ENCODE results near the gene TMEM255B.
"Not testable (repeated sequence)": the region's sequence is repeated elsewhere in the genome, so short reads cannot be mapped to it uniquely, and the experiment has no call there.

The TMEM255B gene

DNA sequence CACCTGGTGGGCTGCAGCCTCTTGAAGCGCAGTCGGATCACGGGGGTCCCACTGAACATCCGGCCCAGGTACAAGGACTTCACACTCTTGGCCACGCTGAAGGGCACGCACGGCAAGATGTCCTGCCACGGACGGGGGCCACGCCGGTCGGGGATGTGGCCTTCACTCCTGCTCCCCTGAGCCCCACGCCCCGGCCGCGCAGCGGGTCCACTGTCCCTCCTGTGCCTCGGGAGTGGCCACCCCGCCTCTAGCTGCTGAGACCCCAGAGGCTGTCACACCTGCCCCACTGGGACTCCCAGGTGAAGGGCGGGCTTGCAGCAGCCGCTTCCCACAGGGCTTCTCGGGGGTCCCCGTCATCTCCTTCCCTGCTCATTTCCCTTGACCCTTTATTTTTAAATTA is 73.6 kb downstream of the TMEM255B start:
- no peak for DNase-seq (ENCODE audit: low read depth in 3 of 3, low spot score in 1 of 3)

DNA sequence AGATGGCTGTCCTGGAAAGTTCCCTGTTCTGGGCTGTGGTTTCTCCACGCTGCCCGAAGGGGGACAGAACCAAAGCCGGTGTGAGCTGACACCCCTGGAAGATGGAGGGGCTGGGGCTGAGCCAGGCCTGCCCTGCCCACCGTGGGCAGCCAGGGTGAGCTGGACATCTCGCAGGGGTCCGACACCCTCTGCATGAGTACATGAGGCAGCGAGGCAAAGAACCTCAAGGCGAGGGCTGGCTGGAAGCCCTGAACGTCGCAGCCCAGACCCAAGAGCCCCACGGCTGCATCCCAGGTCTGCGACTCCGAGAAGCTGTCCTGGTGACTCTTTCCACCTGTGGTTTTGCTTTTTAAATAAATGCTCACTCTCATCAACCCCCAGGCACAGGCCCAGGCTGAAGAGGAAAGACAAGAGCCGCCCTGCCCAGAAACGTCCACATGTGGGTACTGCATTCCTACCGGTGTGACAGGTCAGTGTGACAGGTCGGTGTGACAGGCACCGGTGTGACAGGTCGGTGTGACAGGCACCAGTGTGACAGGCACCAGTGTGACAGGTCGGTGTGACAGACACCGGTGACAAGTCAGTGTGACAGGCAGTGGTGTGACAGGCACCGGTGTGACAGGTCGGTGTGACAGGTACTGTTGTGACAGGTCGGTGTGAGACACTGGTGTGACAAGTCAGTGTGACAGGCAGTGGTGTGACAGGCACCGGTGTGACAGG is 74.2 kb downstream of the TMEM255B start:
- no peak for DNase-seq (ENCODE audit: low read depth in 3 of 3, low spot score in 1 of 3)

DNA sequence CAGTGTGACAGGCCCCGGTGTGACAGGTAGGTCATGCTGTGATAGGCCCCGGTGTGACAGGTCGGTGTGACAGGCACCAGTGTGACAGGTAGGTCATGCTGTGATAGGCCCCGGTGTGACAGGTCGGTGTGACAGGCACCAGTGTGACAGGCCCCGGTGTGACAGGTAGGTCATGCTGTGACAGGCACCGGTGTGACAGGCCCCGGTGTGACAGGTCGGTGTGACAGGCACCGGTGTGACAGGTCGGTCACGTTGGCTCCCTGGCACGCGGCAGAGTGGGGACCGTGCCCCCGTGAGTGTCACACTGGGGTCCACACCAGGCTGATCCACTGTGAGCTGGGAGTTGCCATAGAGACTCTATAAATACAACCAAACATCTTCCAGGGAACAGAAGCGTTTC is 75.0 kb downstream of the TMEM255B start:
- DNase-seq (ENCODE audit: low read depth in 3 of 3, low spot score in 1 of 3): not testable (repeated sequence)

DNA sequence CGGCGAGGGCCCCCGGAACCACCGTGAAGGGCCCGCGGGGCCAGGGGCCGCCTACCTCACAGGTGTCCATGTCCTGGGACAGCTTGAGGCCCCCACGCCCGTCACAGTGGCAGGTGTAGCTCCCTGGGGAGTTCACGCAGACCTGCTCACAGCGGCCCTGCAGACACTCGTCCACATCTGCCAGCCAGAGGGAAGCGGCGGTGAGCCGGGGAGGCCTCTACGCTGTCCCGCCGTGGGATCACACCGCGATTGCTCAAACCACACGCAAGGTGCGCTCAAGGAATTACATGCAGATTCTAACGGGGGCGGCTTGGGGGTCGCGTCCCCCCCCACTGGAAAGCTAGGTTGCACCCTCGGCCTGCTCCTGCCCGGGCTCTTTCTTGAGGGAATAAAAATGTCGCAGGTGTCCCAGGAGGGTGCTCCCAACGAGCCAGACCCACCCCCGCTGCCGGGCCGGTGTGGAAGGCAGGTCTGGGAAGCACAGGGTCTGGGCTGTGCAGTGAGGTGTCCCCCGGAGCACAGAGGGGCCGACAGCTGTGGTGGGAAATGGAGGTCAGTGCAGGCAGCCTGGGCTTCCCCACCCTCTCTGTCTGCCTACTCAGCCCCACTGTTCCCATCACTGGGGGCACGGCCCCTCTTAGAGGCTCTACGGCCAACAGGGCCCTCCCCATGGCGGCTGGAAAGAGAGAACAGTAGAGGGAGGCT is 75.6 kb downstream of the TMEM255B start:
- no peak for DNase-seq (ENCODE audit: low read depth in 3 of 3, low spot score in 1 of 3)

DNA sequence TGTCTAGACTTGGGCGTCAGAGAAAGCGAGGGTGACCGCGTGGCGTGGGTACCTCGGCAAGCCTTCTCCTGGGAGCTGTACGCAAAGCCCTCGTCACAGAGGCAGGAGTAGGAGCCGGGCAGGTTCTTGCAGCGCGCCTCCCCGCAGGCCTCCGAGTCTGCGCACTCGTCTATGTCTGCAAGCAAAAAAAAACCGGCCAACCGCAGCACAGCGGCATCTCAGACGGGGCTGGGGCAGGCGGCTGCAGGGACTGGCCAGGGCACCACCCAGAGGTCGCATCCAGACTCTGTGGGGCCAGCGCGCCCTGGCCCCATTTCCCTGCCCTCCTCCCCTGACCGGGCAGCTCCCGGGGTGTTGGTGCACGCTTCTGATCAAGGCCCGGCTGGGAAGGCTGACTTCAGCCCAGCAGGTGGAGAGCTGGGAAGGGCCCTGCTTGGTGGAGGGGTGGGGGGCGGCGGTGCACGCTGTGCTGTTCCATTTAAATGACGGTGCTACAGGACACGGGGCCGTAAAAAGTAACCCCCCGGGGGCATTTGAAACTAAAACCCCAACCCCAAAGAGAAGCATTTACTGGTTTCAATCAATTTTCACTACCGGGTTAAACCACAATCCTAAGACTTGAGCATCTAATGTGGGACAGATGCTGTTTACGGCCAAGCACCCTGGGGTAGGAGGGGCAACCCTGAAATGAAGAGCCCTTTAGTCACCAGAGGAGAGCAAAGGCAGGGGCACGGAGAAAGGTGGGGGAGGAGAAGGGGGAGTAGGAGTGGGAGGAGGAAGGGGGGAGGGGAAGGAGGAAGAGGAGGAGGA is 76.6 kb downstream of the TMEM255B start:
- DNase-seq (ENCODE audit: low read depth in 3 of 3, low spot score in 1 of 3): no peak

DNA sequence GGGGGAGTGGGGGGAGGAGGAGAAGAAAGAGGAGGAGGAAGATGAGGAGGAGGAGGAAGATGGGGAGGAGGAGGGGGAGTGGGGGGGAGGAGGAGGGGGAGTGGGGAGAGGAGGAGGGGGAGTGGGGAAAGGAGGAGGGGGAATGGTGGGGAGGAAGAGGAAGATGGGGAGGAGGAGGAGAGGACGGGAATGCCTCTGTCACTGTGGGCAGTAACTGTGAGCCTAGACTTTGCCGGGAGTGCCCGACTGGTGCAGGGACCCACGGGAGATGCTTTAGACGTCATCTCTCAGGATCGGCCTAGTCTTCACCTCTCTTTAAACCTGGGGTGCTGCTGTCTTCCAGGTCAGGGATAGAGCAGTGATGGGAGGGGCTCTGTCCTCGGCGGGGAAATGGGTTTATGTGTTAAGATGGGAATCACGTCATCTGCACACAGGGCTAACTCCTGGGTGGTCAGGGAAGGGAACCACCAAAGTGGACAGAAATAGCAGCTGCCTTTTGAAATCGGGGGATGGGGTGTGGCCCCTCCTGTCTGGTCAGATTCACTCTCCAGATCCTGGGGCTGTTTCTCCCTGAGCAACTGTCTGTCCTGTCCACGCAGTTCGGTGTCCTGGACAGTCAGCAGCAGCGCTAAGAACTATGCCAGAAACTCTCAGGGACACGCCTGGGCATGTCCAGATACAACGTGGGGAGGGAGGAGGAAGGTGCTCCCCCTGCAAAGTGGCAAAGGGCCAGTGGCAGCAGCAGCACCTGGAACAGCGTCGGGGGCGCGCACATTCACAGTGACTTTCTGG is 77.9 kb downstream of the TMEM255B start:
- no peak for DNase-seq (ENCODE audit: low read depth in 3 of 3, low spot score in 1 of 3)

DNA sequence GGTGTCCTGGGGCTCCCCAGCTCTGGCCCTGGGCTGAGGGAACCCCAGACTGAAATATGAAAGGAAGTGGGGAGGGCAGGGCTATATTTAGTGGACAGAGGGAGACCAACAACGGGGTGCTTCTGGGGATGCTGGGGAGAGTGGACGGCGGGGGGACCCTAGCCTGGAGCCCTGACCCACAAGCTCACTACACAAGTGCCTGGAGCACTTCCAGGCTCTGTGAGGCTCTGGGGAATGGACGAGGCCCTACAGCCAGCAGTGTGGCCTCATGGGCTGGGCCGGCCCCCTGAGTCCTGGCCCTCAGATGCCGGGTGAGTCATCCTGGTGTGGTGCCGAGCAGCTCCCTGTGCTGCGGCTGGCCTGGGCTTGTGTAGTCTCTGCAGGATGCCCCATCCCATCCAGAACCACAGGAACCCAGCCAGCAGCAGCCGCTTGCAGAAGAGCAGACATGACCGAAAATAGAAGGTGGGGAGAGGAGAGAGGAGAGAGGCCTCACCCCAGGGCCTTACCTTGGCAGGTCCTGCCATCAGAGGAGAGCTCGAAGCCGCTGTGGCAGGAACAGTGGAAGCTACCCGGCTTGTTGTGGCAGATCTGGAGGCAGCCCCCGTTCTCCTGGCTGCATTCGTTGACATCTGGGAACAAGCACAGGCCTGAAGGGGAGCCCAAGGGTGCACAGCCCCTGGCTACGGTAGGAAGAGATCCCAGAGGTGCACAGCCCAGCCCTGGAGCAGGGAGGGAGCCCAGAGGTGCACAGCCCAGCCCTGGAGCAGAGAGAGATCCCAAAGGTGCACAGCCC is 78.7 kb downstream of the TMEM255B start:
- DNase-seq (ENCODE audit: low read depth in 3 of 3, low spot score in 1 of 3): no peak

DNA sequence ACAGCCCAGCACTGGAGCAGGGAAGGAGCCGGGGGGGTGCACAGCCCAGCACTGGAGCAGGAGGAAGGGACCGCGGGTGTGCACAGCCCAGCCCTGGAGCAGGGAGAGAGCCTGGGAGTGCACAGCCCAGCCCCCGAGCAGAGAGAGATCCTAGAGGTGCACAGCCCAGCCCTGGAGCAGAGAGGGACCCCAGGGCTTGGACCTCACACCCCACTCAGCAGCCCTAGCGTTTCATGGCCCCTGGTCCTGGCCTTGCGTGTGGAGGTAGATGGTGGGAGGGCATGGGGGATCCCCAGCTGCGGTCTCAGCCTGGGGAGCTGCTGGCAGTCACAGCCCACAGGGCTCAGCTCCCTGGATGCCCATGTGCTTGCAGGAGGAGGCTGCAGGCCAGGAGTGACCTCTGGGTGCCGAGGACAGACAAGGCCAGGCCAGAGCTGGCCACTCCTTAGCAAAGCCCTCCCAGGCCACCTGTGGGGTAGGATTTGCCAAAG is 79.7 kb downstream of the TMEM255B start:
- no peak for DNase-seq (ENCODE audit: low read depth in 3 of 3, low spot score in 1 of 3)

DNA sequence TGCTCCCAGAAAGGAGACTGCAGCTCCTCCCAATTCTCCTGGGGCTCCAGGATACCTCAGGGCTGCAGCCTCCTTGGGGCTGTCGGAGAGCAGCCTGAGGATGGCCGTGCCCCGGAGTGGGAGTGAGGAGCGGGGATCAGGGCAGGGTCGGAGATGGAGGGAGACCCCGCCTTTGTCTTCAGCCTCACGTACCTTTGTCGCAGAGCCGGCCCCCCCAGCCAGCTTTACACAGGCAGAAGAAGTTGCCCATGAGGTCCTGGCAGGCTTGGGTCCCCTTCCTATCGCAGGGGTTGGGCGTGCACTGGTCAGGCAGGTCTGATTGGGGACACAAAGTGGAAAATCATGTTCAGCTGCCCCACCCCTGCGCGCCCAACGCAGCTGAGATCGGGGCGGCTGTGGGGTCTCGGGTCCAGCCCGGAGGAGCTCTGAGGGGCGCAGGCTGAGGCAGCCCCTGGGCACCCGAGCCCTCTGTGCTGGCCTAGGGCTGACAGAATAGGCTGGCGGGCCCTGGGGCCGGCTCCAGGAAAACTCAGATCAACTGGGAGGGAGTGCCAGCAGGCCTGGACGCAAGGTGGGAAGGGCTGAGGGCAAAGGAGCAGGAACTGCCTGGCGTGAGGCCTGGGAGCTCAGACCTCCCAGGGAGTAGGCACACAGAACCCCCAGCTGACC is 80.6 kb downstream of the TMEM255B start:
- DNase-seq (ENCODE audit: low read depth in 3 of 3, low spot score in 1 of 3): no peak

DNA sequence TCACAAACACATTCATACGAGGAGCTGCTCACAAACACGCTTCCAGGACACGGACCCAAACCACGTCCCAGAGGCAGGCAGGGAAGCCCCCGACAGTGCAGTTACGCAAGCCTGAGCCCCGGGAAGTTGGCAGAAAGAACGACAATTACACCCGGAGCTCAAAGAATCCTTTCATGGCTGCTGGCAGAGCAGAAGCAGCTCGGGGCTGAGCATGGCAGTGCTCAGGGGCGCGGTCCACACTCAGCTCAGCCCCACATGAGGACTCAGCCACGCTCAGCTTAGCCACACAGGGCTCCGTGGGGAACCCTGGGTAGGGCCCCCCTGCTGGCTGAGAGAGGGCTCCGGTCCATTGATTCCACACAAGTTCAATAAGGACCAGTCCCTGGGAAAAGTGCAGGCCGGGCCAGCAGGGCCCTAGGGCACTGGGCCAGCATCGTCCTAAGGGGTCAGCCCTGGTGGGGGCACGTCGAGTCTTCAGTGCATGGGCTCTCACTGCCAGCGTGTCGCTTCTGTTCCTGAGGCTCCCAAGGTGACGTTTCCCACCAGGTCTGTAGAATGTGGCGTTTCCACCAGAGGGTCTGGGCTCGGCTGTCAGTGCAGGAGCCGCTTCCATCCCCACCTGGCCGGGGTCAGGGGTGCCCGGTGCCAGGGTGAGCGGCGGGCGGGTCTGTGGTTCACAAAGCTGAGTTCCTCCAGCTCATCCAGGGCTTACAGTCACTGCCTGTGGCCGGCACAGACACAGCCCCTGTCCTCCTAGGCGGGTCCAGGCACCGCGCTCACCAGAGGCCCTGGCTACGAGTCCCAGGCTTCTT is 81.7 kb downstream of the TMEM255B start:
- no peak for DNase-seq (ENCODE audit: low read depth in 3 of 3, low spot score in 1 of 3)

DNA sequence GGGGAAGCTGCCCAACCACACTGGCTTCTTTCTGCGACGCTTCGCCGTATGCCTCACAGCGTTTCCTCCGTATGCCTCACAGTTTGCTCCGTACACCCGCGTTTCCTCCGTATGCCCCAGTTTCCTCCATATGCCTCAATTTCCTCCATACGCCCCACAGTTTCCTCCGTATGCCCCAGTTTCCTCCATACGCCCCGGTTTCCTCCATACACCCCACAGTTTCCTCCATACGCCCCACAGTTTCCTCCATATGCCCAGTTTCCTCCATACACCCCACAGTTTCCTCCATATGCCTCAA is 82.3 kb downstream of the TMEM255B start:
- no peak for DNase-seq (ENCODE audit: low read depth in 3 of 3, low spot score in 1 of 3)

DNA sequence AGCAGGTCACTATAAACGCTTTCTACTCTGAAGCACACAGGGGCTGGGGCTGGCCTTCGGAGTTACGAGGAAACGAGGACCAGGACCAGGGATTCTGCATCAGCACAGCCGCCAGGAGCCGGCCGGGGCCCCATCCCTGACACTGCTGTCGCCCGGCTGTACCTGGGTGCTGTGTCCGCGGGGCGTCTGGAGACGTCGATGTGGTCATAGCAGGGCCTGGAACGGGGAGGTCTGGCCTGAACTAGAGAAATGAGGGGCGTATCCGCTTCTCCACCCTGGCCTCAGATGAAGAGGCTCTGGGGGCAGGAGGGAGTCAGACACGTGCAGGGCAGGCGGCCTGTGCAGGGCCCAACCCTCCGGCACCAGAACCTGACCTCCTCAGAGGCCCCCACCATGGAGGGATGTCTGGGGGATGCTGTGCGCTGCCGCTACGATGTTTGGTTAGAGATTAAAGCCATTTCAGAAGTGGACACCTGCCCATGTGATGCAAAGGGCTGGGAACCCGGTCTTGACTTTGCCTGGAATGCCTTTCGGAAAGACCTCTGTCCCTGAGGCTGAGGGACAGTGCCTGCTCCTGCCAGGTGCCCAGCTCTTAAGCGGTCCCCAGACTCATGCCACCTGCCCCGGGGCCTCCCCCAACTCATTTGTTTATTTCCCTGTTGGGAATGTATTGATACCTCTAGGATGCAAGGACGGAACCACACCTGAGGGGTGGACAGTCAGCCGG is 83.5 kb downstream of the TMEM255B start:
- DNase-seq (ENCODE audit: low read depth in 3 of 3, low spot score in 1 of 3): no peak

DNA sequence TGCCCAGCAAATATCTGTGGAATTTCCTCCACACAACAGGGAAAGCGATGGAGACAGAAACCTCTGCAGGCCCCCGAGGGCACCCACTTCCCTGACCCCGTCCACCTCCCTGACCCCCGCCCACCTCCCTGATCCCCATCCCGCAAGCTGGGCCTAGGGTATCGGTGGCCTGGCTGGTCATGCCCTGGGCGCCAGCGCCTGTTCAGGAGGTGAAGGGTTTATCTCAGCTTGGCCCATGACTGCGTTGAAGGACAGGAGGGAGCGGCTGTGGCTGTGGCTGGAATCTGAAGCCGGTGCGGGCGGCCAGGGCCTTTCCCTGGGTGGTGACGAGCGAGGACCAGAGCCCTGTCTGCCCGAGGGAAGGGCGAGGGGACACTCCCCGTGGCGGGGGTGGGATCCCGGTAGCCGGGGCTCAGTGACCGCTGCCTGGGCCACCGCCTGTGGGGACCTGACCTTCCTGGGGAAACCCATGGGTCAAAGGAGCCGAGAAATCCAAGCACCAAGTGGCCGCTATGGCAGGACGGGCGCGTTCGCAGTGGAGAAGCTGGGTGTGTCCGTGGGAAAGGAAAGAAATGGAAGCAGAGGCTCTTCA is 84.1 kb downstream of the TMEM255B start:
- no peak for DNase-seq (ENCODE audit: low read depth in 3 of 3, low spot score in 1 of 3)

DNA sequence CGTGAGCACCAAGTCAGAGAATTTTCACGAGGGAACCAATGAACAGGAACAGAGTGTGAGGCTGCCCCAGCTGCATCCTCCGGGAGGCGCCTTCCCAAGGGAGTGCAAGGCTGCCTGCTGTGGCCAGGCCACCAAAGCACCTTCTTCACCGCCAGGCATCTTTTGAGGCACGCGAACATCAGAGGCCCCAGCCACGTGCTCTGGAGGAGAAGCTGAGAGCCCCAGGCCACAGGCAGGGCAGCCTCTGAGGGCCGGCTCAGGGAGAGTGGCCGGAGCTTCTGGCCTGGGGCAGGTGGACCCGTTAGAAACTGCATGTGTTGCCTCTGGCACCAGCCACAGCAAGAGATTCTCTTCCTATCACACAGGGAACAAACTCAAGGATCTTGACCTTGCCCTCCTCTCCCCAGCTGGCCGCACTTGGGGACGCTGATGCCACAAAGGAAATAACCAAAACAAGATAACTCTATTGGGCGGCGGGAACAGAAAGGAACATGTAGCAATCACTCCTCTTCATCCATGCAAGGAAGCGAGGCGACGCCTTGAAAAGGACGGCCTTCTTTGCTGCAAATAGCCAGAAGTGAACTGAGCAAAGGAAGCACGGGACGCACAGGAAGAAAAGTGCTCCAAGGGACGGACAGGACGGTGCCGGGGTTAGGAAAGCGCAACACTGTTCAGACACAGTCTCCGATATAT is 85.0 kb downstream of the TMEM255B start:
- no peak for DNase-seq (ENCODE audit: low read depth in 3 of 3, low spot score in 1 of 3)

DNA sequence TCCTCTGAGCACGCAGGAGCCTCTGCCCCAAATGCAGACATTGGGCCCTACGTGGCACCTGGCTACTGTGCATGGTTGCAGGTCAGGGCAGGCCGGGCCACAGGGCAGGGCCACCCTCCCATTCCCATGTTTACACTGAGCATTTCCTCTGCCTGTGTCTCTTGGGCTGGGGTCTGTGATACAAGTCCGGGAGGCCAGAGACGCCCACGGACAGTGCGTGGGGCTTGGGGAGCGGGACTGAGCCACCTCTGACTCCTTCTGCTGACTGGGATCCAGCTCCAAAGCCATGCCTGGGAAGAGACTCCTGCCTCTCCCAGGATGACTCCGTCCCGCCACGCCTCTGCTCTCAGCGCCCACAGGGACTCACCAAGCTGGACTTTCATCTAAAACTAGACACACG is 86.0 kb downstream of the TMEM255B start:
- DNase-seq (ENCODE audit: low read depth in 3 of 3, low spot score in 1 of 3): no peak

DNA sequence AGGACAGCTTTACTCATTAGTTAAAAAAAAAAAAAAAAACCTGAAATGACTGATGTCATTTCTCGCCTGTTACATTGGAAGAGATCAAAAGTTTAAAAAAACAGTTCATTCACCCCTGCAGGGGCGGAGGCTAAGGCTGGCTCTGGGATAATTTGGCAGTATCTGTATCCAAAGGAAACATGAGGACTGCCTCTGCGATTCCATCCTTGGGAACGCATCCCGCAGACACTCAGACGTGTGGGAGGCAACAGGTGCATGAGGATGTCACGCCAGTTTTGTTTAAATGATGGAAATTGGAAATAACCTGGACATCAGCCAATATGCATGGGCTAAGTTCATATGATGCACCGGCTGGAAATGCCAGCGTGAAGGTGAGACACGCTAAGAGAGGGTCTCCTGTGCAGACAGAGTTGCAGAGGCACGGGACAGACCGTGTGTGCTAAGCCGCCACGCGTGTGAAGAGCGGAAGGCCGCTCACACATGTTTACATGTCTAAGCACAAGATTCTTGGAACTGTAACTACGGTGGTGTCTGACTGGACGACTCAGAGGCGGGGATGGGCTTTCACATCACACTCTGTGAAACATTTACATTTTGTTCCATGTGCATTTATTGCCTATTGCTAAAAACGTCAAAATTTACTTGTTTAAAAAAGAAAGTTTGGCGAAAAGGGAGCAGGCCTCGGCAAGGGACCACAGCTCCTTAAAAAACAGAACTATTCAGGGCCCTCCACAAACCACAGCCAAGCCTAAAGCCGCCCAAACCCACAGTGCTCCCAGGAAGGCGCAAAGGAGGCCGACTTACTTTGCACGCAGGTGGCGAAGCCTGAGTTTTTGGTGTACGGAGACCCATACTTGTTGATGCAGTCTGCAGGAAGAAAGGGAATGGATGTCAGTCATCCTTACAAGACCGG is 87.0 kb downstream of the TMEM255B start:
- DNase-seq (ENCODE audit: low read depth in 3 of 3, low spot score in 1 of 3): no peak

All from stimulated activated CD4-positive, alpha-beta T cell treated with anti-CD3 and anti-CD28 coated beads, TNF-alpha, amount 100 ng/mL, for 1 hour (primary cell).